Measurements from ENCODE around the gene MAP3K5. TPM values are rescaled to one million over a fixed set of nuclear protein-coding genes. Genes with fewer than 3 reads are reported as not detected.

The MAP3K5 gene
- total RNA-seq, 1 donor from 2014 or later = 24.4 TPM

DNA sequence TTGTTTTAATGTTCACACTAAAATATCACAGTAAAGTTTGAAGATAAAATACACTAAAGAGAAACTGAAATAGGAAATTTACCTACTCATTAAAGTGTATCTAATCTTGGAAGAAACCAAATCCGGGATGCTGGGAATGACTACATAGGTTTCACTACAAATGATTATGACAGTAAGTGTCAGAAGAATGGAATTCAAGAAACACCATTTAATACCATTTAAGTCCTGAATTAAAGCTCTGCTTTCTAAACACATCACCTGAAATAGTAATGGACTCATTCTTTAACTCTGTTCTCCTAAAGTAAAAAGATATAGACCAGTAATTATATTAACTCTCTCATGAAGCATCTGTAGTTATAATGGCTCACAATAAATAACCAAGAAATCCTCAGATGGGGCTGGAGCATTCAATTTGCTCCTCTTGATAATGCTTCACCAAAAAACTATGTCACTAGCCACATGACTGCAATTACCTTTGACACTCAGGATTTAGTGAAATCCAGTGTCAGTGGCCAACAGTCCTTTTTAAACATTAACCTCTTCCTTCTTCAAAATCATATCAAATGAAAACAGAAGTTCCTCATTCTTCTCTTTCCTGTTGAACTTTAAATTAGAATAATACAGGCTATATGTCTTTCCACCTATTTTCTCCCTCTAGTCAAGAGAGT is 283.4 kb downstream of the MAP3K5 start:
- DNase-seq (no peak), ATAC-seq (ENCODE audit: low read depth) (no peak)
- CTCF ChIA-PET = no interaction called here
- TF ChIP-seq CTCF (IDR thresholded peaks at IDR 0.05) = no peak
- H3K36me3 Mint-ChIP-seq (ENCODE audit: low read depth) = no peaks in the 10 kb centered on the region
- H3K4me1 Mint-ChIP-seq = peaks cover under 1% of the 10 kb centered on the region
- intact Hi-C loops (cut with micrococcal nuclease) = no loop called here
- H3K9me3 Mint-ChIP-seq = no peaks in the 10 kb centered on the region
- H3K27me3 Mint-ChIP-seq = peaks cover 6% of the 10 kb centered on the region
- POLR2A ChIA-PET = no interaction called here
- H3K27ac Mint-ChIP-seq = no peak overlapping the region
- no peak overlapping the region for H3K4me3 Mint-ChIP-seq

Other genes starting within 250 kb of the MAP3K5 start
- gene MAP7, start 242.1 kb downstream of the MAP3K5 start, total RNA-seq = 0.35 and 0.56 TPM in 2 replicates
- 5.0 and 6.8 TPM in 2 replicates for gene PEX7, start 30.1 kb upstream of the MAP3K5 start, total RNA-seq
- not detected in 2 replicates for gene SLC35D3, start 129.8 kb upstream of the MAP3K5 start, total RNA-seq